Endothelial cell of umbilical vein (primary cell): ENCODE measurements around the gene CHD5. TPM values are rescaled to one million over a fixed set of nuclear protein-coding genes. Genes with fewer than 3 reads are reported as not detected.

ENCODE experiments used
- BruUV-seq: library from RNA; stranded (reverse); fragments of 400-500 nt; replicated peaks from 2 replicates; lab custom pipeline; 2021; lab: Mats Ljungman, UMichigan
- CTCF ChIA-PET: fragments of 300-600, 350-600 bp; sonication (Branson Sonifier 250); formaldehyde crosslinking; loops from one replicate; lab custom pipeline; 2021; ENCODE audit warnings: antibody characterized with exemption, inconsistent platforms; lab: Charles Lee
- POLR2A ChIA-PET: fragments of 300-600, 350-600 bp; sonication (Branson Sonifier 250); formaldehyde crosslinking; loops from one replicate; lab custom pipeline; 2021; ENCODE audit warnings: antibody characterized with exemption, inconsistent platforms; lab: Charles Lee
- DNase-seq: peaks from one replicate; pipeline ENCODE4 v3.0.0-alpha.2; 2011; ENCODE audit warnings: low read depth, low spot score
- FAIRE-seq: peaks from 2 replicates; lab custom pipeline; 2011; peaks lifted over from hg19 to GRCh38; lab: Jason Lieb, UNC
- H2AFZ ChIP-seq: 2 replicates; pipeline ENCODE4 v1.6.0; 2012; ENCODE audit warnings: low read depth, low read length, control low read depth, inconsistent platforms
- H3K27ac ChIP-seq: 2 replicates; pipeline ENCODE4 v1.5.1; 2011; ENCODE audit warnings: low read depth, mild to moderate bottlenecking, control low read depth, low read length, moderate library complexity; ENCODE audit not compliant: insufficient read depth
- H3K27me3 ChIP-seq, 2 experiments: 2 replicates each; pipeline versions ENCODE4 v1.6.0 to v1.6.1; 2011; ENCODE audit warnings: low read length in 2 of 2, mixed read lengths in 1 of 2; ENCODE audit not compliant: control insufficient read depth in 2 of 2, insufficient read depth in 2 of 2
- H3K36me3 ChIP-seq, 2 experiments: 2 replicates in 1 of 2; 3 replicates in 1 of 2; pipeline ENCODE4 v1.5.1; 2011; ENCODE audit warnings: low read length in 2 of 2, mild to moderate bottlenecking in 1 of 2, moderate library complexity in 1 of 2; ENCODE audit not compliant: control insufficient read depth in 2 of 2, insufficient read depth in 2 of 2; ENCODE audit errors: extremely low read depth in 1 of 2
- H3K4me1 ChIP-seq: 3 replicates; pipeline ENCODE4 v1.5.1; 2011; ENCODE audit warnings: mild to moderate bottlenecking, low read length; ENCODE audit not compliant: control insufficient read depth, insufficient read depth; ENCODE audit errors: extremely low read depth
- H3K4me2 ChIP-seq: 2 replicates; pipeline ENCODE4 v1.6.1; 2011; ENCODE audit warnings: low read length, control low read depth, mixed read lengths; ENCODE audit not compliant: insufficient read depth
- H3K4me3 ChIP-seq, 3 experiments: fragments of 200-600 bp in 1 of 3; sonication (generic), shearing (Covaris generic) in 1 of 3; replicated peaks in 1 of 3; 2 replicates each; pipeline ENCODE4 v1.5.1; 2011 to 2016; ENCODE audit warnings: control low read depth in 3 of 3, low read length in 3 of 3, mild to moderate bottlenecking in 2 of 3, inconsistent platforms in 1 of 3, low read depth in 1 of 3, moderate library complexity in 1 of 3; ENCODE audit not compliant: insufficient read depth in 1 of 3
- H3K79me2 ChIP-seq: 2 replicates; pipeline ENCODE4 v1.6.0; 2012; ENCODE audit warnings: low read length, inconsistent platforms; ENCODE audit not compliant: control insufficient read depth, insufficient read depth
- H3K9ac ChIP-seq: replicated peaks from 2 replicates; pipeline ENCODE3; 2011; ENCODE audit warnings: low read length, control low read depth; ENCODE audit not compliant: insufficient read depth; ENCODE audit errors: extremely low read depth
- H3K9me1 ChIP-seq: replicated peaks from 3 replicates; pipeline ENCODE4 v1.6.0; 2011; ENCODE audit warnings: mild to moderate bottlenecking, low read length; ENCODE audit not compliant: control insufficient read depth, insufficient read depth; ENCODE audit errors: extremely low read depth
- H3K9me3 ChIP-seq: replicated peaks from 2 replicates; pipeline ENCODE4 v1.5.1; 2012; ENCODE audit warnings: low read length, inconsistent platforms; ENCODE audit not compliant: control insufficient read depth, insufficient read depth
- H4K20me1 ChIP-seq: replicated peaks from 2 replicates; pipeline ENCODE3; 2011; ENCODE audit warnings: mild to moderate bottlenecking, low read length; ENCODE audit not compliant: control insufficient read depth, insufficient read depth; ENCODE audit errors: extremely low read depth
- FOS ChIP-seq: IDR thresholded peaks from 2 replicates; pipeline ENCODE4 v1.6.1; 2011; ENCODE audit warnings: mild to moderate bottlenecking, low read length, moderate library complexity, borderline replicate concordance; ENCODE audit not compliant: insufficient read depth
- GATA2 ChIP-seq: IDR thresholded peaks from 2 replicates; pipeline ENCODE4 v1.7.0; 2011; ENCODE audit warnings: low read depth, mild to moderate bottlenecking, moderate library complexity, mixed read lengths, low read length; ENCODE audit not compliant: insufficient read length, insufficient read depth
- MYC ChIP-seq: IDR thresholded peaks from one replicate; pipeline ENCODE4 v1.6.1; 2011; ENCODE audit warnings: mild to moderate bottlenecking, low read depth, low read length
- POLR2A ChIP-seq: IDR thresholded peaks from 2 replicates; pipeline ENCODE4 v1.6.1; 2012; ENCODE audit warnings: low read depth, mild to moderate bottlenecking, control low read depth, low read length
- dilution Hi-C: fragments of 300-500 bp; cut with MboI; formaldehyde crosslinking; loops from one replicate; pipeline ENCODE4 v1.15.0; 2019; ENCODE audit warnings: low sequenced_read_pairs; ENCODE audit not compliant: extremely low pct_ligation_motif_present
- intact Hi-C: fragments of 100-400 bp; cut with micrococcal nuclease; formaldehyde crosslinking; loops from one replicate; pipeline ENCODE4 v1.10.0; 2022
- polyA plus RNA-seq, 4 experiments: library from polyadenylated mRNA; depleted of rRNA in 3 of 4; stranded (reverse) in 3 of 4; unstranded in 1 of 4; fragments of >200 nt; gene quantifications; 2 replicates each; pipeline versions ENCODE4 v1.2.1 to v1.2.3, GENCODE V29; 2011 to 2012; ENCODE audit warnings: missing spikeins in 1 of 4
- total RNA-seq: library from RNA; stranded (reverse); gene quantifications from 2 replicates; pipeline ENCODE4 v1.2.3, GENCODE V29; 2021
- TF ChIP-seq, protein P1 (sequence below), 2 donors: IDR thresholded peaks; 1 replicate in 1 of 2; 2 replicates in 1 of 2; pipeline ENCODE4 v1.5.1; 2011; ENCODE audit warnings: low read length in 2 of 2, mild to moderate bottlenecking in 2 of 2, moderate library complexity in 2 of 2, control low read depth in 1 of 2, inconsistent platforms in 1 of 2, low read depth in 1 of 2; ENCODE audit not compliant: insufficient read depth in 1 of 2; ENCODE audit errors: extremely low read depth in 1 of 2
- TF ChIP-seq, protein P2 (sequence below): IDR thresholded peaks from 2 replicates; pipeline ENCODE4 v1.6.1; 2011; ENCODE audit not compliant: insufficient read depth, insufficient read length

CHD5 gene
- total and polyA plus RNA-seq, 2 donors (not counting 3 experiments of a cell fraction or from before 2014, with no cell fraction given) = 0.04 to 0.11 TPM

DNA sequence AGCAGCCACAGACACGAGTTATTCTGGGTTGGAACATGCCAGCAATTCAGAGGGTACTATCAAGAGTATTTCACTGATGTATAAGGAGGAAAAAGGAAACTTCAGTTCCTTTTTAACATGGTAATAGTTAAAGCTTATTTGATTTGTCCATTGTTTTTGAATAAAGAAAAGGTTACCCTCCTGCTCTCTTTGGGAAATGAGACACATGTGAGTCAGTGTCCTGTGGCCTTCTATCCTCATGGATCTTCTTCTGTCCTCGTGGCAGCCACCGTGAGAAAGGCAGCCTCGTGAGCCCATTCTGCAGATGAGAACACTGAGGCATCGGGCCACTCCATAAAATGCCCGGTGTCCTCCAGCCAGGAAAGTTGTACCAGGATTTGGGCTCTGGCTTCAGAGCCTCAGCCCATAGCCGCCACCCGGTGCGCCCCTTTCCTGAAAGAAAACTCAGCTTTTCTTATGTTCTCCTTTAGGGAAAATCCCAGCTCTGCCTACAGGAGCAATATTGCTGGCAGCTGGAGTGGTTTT, 109.6 kb downstream of the CHD5 start:
- no peaks in the 10 kb centered on the region for H4K20me1 ChIP-seq
- TF ChIP-seq FOS = peak; percentile 69
- TF ChIP-seq, protein P1, sequence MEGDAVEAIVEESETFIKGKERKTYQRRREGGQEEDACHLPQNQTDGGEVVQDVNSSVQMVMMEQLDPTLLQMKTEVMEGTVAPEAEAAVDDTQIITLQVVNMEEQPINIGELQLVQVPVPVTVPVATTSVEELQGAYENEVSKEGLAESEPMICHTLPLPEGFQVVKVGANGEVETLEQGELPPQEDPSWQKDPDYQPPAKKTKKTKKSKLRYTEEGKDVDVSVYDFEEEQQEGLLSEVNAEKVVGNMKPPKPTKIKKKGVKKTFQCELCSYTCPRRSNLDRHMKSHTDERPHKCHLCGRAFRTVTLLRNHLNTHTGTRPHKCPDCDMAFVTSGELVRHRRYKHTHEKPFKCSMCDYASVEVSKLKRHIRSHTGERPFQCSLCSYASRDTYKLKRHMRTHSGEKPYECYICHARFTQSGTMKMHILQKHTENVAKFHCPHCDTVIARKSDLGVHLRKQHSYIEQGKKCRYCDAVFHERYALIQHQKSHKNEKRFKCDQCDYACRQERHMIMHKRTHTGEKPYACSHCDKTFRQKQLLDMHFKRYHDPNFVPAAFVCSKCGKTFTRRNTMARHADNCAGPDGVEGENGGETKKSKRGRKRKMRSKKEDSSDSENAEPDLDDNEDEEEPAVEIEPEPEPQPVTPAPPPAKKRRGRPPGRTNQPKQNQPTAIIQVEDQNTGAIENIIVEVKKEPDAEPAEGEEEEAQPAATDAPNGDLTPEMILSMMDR (IDR thresholded peaks at IDR 0.05; ENCODE audit: extremely low read depth in 1 of 2, insufficient read depth in 1 of 2, low read depth in 1 of 2, low read length in 2 of 2) = no peak
- intact Hi-C loops = loop anchor here (1.0 kb wide), 1 partner anchor 12 kb away; no protein-coding TSS in a partner anchor
- H3K9me1 ChIP-seq = no peaks in the 10 kb centered on the region
- H3K4me3 ChIP-seq = no peak overlapping the region
- H3K79me2 ChIP-seq = no peaks in the 10 kb centered on the region
- H3K27ac ChIP-seq = no peak overlapping the region
- H3K9me3 ChIP-seq = no peaks in the 10 kb centered on the region
- DNase-seq = peak; percentile 33
- FAIRE-seq = peak; percentile 37
- no peaks in the 10 kb centered on the region for H3K36me3 ChIP-seq
- H3K27me3 ChIP-seq = no peaks in the 10 kb centered on the region
- ChIA-PET CTCF (interaction anchor here (1.0 to 1.4 kb wide), 5 partner anchors 12 to 134 kb away, joined by 3 to 4 read pairs (median 3); no protein-coding TSS in a partner anchor), POLR2A (no interaction called here)
- H2AFZ ChIP-seq = no peak overlapping the region
- dilution Hi-C loops = no loop called here
- no peak overlapping the region for H3K9ac ChIP-seq
- no TSS peak for BruUV-seq
- H3K4me1 ChIP-seq = peaks cover 7% of the 10 kb centered on the region
- H3K4me2 ChIP-seq = peak overlapping the region; percentile 8

DNA sequence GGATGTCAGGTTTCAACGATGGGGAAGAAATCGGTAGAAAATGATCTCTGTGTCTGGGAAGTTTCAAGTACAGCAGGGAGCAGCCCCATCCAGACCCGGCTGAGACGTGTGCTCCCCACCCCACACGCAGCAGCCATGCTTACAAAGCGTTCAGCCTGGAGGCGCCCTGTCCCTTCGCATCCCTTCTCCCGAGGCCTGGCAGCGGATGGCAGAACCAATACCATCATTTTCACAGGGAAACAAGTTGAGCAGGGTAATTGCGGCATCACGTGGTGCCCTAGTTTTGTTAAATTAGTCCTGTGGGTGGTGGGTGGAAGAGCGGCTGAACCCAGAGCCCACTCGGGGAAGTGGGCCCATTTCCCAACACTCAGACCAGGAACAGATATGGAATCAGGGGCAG, 110.5 kb downstream of the CHD5 start:
- H2AFZ ChIP-seq = no peak overlapping the region
- no peak for FAIRE-seq
- no peak overlapping the region for H3K4me2 ChIP-seq
- CTCF ChIA-PET = interaction anchor here (1.3 kb wide), 1 partner anchor 11 kb away, joined by 4 read pairs; no protein-coding TSS in a partner anchor
- DNase-seq = no peak
- intact Hi-C loops = no loop called here
- no peak overlapping the region for H3K9ac ChIP-seq
- no peaks in the 10 kb centered on the region for H4K20me1 ChIP-seq
- no peaks in the 10 kb centered on the region for H3K9me1 ChIP-seq
- no peak overlapping the region for H3K4me3 ChIP-seq
- H3K79me2 ChIP-seq = no peaks in the 10 kb centered on the region
- BruUV-seq = no TSS peak
- dilution Hi-C loops = no loop called here
- POLR2A ChIA-PET = no interaction called here
- H3K36me3 ChIP-seq = no peaks in the 10 kb centered on the region
- no peak overlapping the region for H3K27ac ChIP-seq
- no peaks in the 10 kb centered on the region for H3K9me3 ChIP-seq
- H3K27me3 ChIP-seq = no peaks in the 10 kb centered on the region
- TF ChIP-seq FOS (no peak), MYC (no peak), GATA2 (no peak), POLR2A (no peak)
- TF ChIP-seq, protein P2, sequence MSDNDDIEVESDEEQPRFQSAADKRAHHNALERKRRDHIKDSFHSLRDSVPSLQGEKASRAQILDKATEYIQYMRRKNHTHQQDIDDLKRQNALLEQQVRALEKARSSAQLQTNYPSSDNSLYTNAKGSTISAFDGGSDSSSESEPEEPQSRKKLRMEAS = no peak
- TF ChIP-seq, protein P1 (IDR thresholded peaks at IDR 0.05; ENCODE audit: extremely low read depth in 1 of 2, insufficient read depth in 1 of 2, low read depth in 1 of 2, low read length in 2 of 2) = no peak
- H3K4me1 ChIP-seq = peaks cover 7% of the 10 kb centered on the region
